ENCODE measurements around the gene LITAFD.

Gene LITAFD

DNA sequence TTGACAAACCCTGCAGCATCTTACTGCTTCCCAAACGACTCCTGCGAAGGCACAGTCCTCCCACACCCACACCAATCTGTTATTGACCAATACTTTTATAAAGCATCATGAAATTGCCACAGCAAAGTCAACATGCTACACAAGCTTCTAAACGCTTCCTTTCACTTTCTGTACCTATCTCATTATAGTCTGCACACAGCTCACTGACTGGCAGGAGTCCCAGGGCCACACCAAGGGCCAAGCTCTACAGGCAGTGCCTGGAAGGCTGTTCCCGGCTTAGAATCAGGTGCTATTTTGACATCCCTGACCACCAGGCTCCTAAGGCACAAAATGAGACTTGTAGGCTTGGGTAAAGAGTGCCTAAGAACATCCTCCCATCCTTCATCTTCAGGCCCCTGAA lies 42.1 kb downstream of the LITAFD start:
- no peak for DNase-seq

DNA sequence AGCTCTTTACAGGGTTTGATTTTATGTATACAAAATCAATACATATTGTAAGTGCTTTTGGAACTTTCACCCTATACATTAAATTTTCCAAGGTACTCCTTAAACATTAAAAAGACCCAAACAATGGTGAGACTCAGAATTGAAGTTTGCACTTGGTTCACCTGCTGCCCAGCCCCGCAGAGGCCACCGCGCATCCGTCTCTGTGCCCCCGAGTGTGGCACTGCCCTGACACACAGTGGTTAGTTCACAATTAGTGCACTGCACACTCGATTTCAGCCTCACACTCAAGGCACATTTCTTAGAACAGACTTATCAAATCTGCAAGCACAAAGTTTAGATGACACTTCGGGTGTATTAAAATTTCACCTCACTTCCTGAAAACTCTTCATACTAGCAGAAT lies 43.3 kb downstream of the LITAFD start:
- DNase-seq, result no peak

- DNase-seq, result no peak
Observed at GRCh38 chr16:8926827-8927226, 44.7 kb downstream of the LITAFD start.

DNA sequence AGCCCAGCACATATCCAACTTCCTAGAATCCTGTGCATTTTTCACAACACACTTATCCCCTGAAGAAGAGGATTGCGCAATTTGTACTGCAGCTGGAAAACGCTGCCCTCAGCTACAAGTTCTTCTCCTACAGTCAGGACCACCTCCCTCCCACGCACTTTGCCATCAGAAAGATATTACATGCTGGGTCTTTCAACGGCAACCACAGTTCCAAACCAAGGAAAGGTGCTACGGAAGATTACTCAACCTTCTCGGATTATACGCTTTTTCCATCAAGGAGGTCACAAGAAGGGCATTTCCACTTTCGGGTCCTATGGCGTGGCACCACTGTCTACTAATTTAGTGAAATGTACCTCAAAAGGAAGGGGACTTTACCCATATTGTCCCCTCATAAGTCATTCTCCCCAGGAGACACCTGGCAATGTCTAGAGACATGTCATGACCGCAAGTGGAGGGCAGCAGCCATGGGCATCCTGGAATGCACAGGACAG lies 46.4 kb downstream of the LITAFD start:
- no peak for DNase-seq

DNA sequence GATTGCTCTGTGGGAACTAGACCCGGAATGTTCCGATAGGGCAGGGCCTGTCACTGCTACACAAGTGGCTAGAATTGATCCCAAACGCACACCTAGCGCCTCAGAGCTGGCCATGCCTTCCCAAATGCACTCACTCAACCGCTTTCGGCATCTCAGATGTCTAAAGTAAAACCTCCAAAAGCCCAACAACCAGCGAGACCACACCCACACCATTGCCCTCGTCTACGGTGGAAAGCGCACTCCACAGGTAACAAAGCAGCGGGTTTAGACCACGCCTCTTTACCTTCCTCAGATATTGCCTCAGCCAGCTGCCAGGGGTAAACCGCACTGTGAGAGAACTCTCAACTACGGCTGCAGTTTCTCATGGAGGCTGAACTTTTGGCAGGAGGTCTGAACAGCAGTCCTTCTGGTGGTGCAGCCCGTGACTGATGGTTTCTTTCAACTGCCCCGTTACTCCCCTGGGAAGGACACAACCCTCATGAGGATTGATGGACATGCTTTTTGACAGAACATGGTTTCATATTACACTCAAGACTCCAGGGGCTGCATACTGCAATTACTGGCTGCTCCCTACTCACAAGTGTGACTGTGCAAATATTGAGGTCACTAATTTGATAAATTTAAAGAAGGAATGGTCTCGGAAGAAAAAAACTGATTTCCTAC lies 47.1 kb downstream of the LITAFD start:
- no peak for DNase-seq

DNA sequence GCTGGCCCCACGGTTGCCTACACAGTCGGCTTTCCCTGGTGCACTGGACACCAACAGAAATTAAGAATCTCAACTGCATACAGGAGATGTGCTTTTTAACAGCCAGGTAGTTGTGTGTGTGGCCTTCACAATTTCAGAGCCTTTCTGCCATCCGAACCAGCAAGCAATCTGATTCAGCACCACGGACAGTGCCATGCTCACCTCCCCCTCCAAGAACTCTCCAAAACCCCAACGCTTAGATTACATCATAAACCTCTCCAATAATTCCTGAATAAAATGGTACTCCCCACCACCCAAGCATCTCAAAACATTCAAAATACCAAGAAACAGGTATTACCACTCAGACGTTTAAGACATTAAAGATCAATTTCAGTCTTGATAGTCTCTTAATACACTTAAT lies 49.7 kb downstream of the LITAFD start:
- peak; percentile 60 for DNase-seq

DNA sequence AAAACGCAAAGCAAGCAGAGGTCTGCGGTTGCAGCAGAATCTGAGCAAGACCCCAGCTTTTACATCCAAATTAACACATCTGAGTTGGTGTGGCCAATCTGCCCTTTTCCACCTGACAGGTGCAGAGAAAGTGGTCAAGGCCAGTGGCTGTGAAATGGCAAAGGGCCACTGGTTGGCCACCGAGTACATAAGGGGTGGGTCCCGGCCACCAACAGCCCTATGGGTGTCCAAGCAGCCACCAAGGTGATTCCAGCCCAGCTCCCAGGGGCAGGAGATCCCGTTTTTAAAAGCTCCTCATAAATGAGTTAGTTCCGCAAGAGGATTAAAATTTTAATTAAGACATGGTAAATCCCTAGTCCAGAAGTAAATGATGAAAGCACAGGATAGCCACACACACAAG lies 52.5 kb downstream of the LITAFD start:
- no peak for DNase-seq
